PC-3 (cell line): ENCODE data around the gene MIER1.

Source experiments
- CTCF ChIP-seq: fragments of 300-600 bp; sonication (generic); conservative IDR thresholded peaks from 2 replicates; pipeline ENCODE4 v1.5.1; 2017; ENCODE audit warnings: antibody characterized with exemption, low read depth, mild to moderate bottlenecking, low read length
- EZH2 ChIP-seq: fragments of 300-600 bp; sonication (generic); IDR thresholded peaks from one replicate; pipeline ENCODE4 v1.6.1; 2017; ENCODE audit warnings: antibody characterized with exemption, mild to moderate bottlenecking, low read length; ENCODE audit not compliant: unreplicated experiment

- TF ChIP-seq CTCF = no peak
- TF ChIP-seq EZH2 = no peak
These were observed 75.0 kb downstream of the MIER1 start for GRCh38 chr1:66999640-67000400.
